Measurements from ENCODE around the gene TMX2.
A peak's percentile ranks its signal among the peaks of the same experiment; 100 is the strongest.
"Not testable (repeated sequence)": the region's sequence is repeated elsewhere in the genome, so short reads cannot be mapped to it uniquely, and the experiment has no call there.

TMX2 gene

GRCh38 chr11:57712256-57713150 is at the start of gene TMX2:
Gene TMX2, plus strand, starts transcription at chr11:57712593. Its CDS starts 26 bp downstream, at chr11:57712619.
- DNase-seq = peak; percentile 45 to 100

DNA sequence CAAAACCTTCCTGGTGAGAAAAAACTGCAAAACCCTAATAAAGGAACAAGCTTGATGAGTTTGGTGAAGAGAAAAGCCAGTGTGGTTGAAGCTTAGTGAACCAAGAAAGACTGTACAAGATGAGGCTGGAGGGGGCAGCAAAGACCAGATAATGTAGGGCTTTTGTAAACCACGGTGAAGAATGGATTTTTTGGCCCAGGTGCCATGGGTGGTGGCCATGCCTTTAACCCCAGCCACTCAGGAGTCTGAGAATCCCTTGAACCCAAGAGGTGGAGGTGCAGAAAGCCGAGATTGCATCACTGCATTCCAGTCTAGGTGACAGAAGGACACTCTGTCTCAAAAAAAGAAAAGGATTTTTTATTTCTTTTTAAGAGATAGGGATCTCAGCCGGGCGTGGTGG is 49.5 kb upstream of the TMX2 start:
- DNase-seq = no peak

GRCh38 chr11:57663975-57664374 is 48.4 kb upstream of the TMX2 start:
- no peak for DNase-seq

GRCh38 chr11:57667117-57667735 is 45.2 kb upstream of the TMX2 start:
- peak; percentile 89 to 100 for DNase-seq

GRCh38 chr11:57667736-57668433 is 44.5 kb upstream of the TMX2 start, which contains the start of gene ZDHHC5:
Gene ZDHHC5, plus strand, starts transcription at chr11:57668114. Its CDS starts 4,977 bp downstream, at chr11:57673091.
- DNase-seq = peak; percentile 89 to 100

DNA sequence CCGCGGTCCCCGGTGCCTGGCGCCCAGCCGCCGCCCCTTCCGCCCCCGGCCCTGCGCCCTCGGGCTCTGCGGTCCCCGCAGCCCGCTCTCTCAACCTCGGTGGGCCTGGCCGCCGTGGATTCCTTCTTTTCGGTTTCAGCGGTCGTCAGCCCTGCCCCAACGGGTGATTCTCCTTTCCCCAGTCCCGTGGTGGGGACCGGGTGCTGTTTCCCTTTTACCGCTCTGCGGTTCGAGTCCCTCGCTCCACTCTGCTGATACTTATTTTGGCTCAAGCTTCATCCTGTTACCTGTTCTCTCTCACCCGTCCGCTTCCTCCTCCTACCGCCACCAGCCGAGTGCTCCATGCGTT is 44.0 kb upstream of the TMX2 start:
- DNase-seq = peak in 1 of 2 donors; percentile 61

- no peak for DNase-seq
These were observed 38.1 kb upstream of the TMX2 start for GRCh38 chr11:57674251-57674650.

DNA sequence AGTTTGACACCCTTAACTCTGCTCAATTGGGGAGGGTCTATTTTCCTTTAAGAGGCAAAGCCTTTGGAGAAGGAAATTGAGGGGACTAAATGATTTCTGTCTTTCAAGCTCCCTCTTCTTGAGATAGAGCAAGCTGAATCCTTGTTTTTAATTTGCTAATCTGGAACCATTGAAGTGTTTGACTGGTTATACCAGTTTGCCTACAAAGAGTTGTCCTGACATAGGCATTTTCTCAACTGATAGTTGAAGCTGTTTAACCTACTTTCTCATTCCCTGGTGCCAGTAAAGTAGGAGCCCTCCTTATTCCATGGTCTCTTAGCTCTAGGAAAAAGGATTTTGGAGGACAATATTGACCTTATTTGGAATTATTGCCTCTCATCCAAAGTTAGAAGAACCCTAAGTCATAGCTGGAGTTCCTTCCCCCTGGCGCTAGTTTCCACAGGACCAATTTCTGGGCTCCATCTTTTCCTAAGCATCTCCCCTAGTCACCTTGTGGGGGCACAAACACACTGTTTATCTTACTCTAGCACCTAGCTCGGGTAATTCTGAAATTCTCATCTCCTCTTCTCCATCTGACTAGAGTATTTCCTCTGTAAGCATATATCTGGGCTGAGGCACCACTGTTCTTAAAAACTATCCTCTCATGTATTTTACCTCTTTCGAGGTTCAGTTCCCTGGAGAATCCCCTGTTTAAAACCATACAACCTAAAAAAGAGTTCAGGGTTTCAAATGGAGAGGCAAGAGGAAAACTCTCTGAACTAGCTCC is 37.0 kb upstream of the TMX2 start:
- DNase-seq = no peak

DNA sequence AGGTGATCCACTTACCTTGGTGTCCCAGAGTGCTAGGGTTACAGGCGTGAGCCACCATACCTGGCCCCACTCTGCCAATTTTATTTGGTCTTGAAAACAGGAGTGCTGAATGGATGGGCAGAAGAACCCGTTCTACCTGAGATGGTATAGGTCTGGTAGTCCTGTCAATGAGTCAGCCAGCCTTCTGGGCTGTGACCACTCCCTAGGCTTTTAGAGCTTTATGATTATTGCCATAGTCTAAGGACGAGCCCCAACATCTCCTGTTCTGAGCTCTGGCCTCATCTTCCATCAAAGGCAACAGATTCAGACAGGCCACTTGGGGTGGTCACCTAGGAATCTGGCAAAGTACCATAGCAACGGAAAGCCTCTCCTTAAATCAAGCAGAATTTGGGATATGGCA is 33.0 kb upstream of the TMX2 start:
- DNase-seq = no peak

GRCh38 chr11:57680552-57680874 is 31.9 kb upstream of the TMX2 start:
- no peak for DNase-seq

DNA sequence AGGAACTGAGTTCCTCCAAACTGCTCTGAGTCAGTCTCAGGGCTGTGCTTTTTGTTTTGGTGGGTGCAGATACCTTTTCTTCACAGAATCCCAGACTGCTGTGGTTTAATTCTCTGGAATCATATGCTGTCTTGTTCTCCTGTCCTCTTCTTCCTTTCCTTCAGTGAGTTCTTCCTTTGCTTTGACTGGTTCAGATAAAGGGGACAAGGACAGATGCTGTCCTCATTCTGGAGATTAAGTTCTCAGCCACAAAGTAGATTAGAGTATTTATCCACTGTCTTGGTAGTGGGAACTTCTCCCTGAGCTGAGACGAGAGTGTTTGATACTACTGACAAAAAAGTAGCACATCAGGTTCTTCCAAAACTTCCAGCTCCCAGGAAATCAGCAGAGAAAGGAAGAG is 31.2 kb upstream of the TMX2 start:
- no peak for DNase-seq

- DNase-seq = not testable (repeated sequence)
These were observed 21.9 kb upstream of the TMX2 start for GRCh38 chr11:57690474-57690873.

GRCh38 chr11:57698843-57699365 is 13.5 kb upstream of the TMX2 start:
- DNase-seq = no peak

GRCh38 chr11:57699813-57700212 is 12.6 kb upstream of the TMX2 start:
- no peak for DNase-seq

GRCh38 chr11:57700425-57700824 is 12.0 kb upstream of the TMX2 start:
- DNase-seq = no peak

- no peak for DNase-seq
These were observed 9.1 kb upstream of the TMX2 start for GRCh38 chr11:57703341-57703740.

- DNase-seq = no peak
These were observed 7.5 kb upstream of the TMX2 start for GRCh38 chr11:57704932-57705331.

DNA sequence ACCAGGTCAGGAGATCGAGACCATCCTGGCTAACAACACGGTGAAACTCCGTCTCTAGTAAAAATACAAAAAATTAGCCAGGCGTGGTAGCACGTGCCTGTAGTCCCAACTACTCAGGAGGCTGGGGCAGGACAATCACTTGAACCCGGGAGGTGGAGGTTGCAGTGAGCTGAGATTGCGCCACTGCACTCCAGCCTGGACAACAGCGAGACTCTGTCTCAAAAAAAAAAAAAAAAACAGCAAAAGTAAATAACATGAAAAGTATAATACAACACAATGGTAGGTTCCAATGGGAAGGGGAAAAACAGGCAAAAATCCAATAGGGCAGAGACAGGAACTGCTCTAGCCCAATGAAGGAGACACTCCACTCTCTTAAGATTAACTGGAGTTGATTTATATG is 7.0 kb upstream of the TMX2 start:
- not testable (repeated sequence) for DNase-seq

- no peak for DNase-seq
These were observed 2.5 kb upstream of the TMX2 start for GRCh38 chr11:57709802-57710367.

GRCh38 chr11:57711414-57712255 is 758 bp upstream of the TMX2 start, which contains the start of gene MED19:
Gene MED19, minus strand, starts transcription at chr11:57712215. Its CDS starts 36 bp downstream, at chr11:57712179.
- DNase-seq = peak in 1 of 2 donors; percentile 44

- DNase-seq = no peak
These were observed 1.4 kb downstream of the TMX2 start for GRCh38 chr11:57713835-57714234.

Data from bone marrow (tissue), 2 donors.